Measurements from ENCODE around the gene TMSB4X. TPM values are rescaled to one million over a fixed set of nuclear protein-coding genes. Genes with fewer than 3 reads are reported as not detected.
A peak's percentile ranks its signal among the peaks of the same experiment; 100 is the strongest.

Gene TMSB4X
- total RNA-seq, 4 donors from 2014 or later: 1,261 to 2,736 (median 1,532) TPM

DNA sequence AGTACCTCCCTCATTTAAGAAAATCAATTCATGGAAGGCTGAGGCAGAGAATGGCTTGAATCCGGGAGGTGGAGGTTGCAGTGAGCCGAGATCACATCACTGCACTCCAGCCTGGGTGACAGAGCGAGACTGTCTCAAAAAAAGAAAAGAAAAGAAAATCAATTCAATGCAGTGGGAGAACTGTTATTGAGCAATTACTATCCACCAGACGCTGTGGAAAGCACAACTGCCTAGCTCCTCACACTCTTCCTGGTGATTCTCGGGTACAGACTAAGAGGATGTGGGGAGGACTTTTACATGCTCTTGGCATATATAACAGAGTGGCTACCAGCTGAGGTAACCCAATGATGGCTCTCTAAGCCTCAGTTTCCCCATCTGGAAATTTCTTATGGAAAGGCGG lies 2.7 kb upstream of the TMSB4X start:
- TF ChIP-seq POLR2A (IDR thresholded peaks at IDR 0.05) (no peak), CTCF (IDR thresholded peaks at IDR 0.05) (no peak)
- no peak overlapping the region for H3K4me3 ChIP-seq (ENCODE audit: low read depth, poor library complexity, severe bottlenecking)
- intact Hi-C loops (cut with DNase I; ENCODE audit: low total_unique reads): no loop called here
- 58 to 71% methylated on average over 6 of the region's 6 CpGs for WGBS, 2 donors
- no peak for DNase-seq (ENCODE audit: low spot score in 2 of 2)

GRCh38 chrX:12972878-12973560 lies 1.9 kb upstream of the TMSB4X start:
- H3K4me3 ChIP-seq (ENCODE audit: low read depth, poor library complexity, severe bottlenecking): no peak overlapping the region
- WGBS, 2 donors: 75% methylated on average over 12 of the region's 12 CpGs
- intact Hi-C loops (cut with DNase I; ENCODE audit: low total_unique reads): no loop called here
- TF ChIP-seq POLR2A (IDR thresholded peaks at IDR 0.05): no peak
- no peak for TF ChIP-seq CTCF (IDR thresholded peaks at IDR 0.05)
- no peak for DNase-seq (ENCODE audit: low spot score in 2 of 2)

GRCh38 chrX:12973561-12974304 lies 1.2 kb upstream of the TMSB4X start:
- intact Hi-C loops (cut with DNase I; ENCODE audit: low total_unique reads): no loop called here
- WGBS, 2 donors: 56 to 58% methylated on average over 18 to 19 of the region's 19 CpGs
- no peak for DNase-seq (ENCODE audit: low spot score in 2 of 2)
- no peak overlapping the region for H3K4me3 ChIP-seq (ENCODE audit: low read depth, poor library complexity, severe bottlenecking)
- TF ChIP-seq CTCF (IDR thresholded peaks at IDR 0.05): no peak
- no peak for TF ChIP-seq POLR2A (IDR thresholded peaks at IDR 0.05)

DNA sequence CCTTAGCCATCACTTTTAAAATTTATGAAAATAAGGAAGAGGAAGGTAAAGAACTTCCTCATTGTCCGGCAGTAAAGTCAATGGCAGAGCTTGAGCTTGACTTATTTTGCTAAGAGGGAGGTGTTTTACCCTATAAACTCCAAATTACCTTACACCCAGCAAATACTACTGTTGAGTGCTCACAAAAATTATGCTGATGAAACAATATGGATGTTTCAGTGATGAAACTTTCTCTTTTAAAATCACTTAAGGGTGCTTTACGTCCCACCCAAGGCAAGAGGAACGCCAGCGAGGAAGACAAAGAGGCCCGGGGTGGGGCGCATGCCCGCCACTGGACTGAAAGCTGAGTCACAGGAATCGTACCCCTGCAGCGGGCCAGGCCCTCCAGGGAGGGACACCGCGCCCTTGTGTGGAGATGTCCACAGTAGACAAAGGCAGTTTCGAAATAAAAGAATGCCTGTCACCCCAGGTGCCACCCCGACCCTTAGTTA lies 560 bp upstream of the TMSB4X start:
- DNase-seq (ENCODE audit: low spot score in 2 of 2): peak; percentile 50 to 93
- WGBS, 2 donors: 1 to 25% methylated on average over 12 to 13 of the region's 13 CpGs
- peak overlapping the region; percentile 65 for H3K4me3 ChIP-seq (ENCODE audit: low read depth, poor library complexity, severe bottlenecking)
- intact Hi-C loops (cut with DNase I; ENCODE audit: low total_unique reads): no loop called here
- no peak for TF ChIP-seq CTCF (IDR thresholded peaks at IDR 0.05)

- DNase-seq (ENCODE audit: low spot score in 2 of 2): no peak
- TF ChIP-seq CTCF (IDR thresholded peaks at IDR 0.05) (no peak), POLR2A (IDR thresholded peaks at IDR 0.05) (no peak)
- H3K4me3 ChIP-seq (ENCODE audit: low read depth, poor library complexity, severe bottlenecking): peak overlapping the region; percentile 65
- intact Hi-C loops (cut with DNase I; ENCODE audit: low total_unique reads): no loop called here
- 0 to 38% methylated on average over 16 to 26 of the region's 26 CpGs for WGBS, 2 donors
These were observed 708 bp downstream of the TMSB4X start for GRCh38 chrX:12975670-12975965.
